Astrocyte (in vitro differentiated cells and primary cell): ENCODE data around the gene SMC1B. TPM values are rescaled to one million over a fixed set of nuclear protein-coding genes. Genes with fewer than 3 reads are reported as not detected.
"Not testable (repeated sequence)": the region's sequence is repeated elsewhere in the genome, so short reads cannot be mapped to it uniquely, and the experiment has no call there.

Source experiments
- DNase-seq: peaks from one replicate; pipeline ENCODE4 v3.0.0-alpha.2; 2010; ENCODE audit warnings: low read depth
- FAIRE-seq: peaks from 2 replicates; lab custom pipeline; 2011; peaks lifted over from hg19 to GRCh38; lab: Jason Lieb, UNC
- H2AFZ ChIP-seq: 2 replicates; pipeline ENCODE4 v1.6.0; 2012; ENCODE audit warnings: low read depth, low read length, inconsistent platforms
- H3K27ac ChIP-seq: 2 replicates; pipeline ENCODE4 v1.5.1; 2011; ENCODE audit warnings: low read depth, low read length, inconsistent platforms
- H3K27me3 ChIP-seq: 2 replicates; pipeline ENCODE4 v1.6.0; 2011; ENCODE audit warnings: low read length, inconsistent platforms; ENCODE audit not compliant: insufficient read depth
- H3K36me3 ChIP-seq: 2 replicates; pipeline ENCODE4 v1.5.1; 2011; ENCODE audit warnings: low read length, inconsistent platforms; ENCODE audit not compliant: insufficient read depth
- H3K4me1 ChIP-seq: 2 replicates; pipeline ENCODE4 v1.5.1; 2011; ENCODE audit warnings: low read length, inconsistent platforms; ENCODE audit not compliant: insufficient read depth
- H3K4me2 ChIP-seq: 2 replicates; pipeline ENCODE4 v1.6.0; 2012; ENCODE audit warnings: low read length, inconsistent platforms
- H3K4me3 ChIP-seq: 2 replicates; pipeline ENCODE4 v1.5.1; 2011; ENCODE audit warnings: low read depth, mild to moderate bottlenecking, low read length, inconsistent platforms; ENCODE audit not compliant: insufficient read depth
- H3K79me2 ChIP-seq: 2 replicates; pipeline ENCODE4 v1.6.0; 2012; ENCODE audit warnings: mild to moderate bottlenecking, low read length, inconsistent platforms; ENCODE audit not compliant: insufficient read depth
- H3K9ac ChIP-seq: 2 replicates; pipeline ENCODE4 v1.6.0; 2012; ENCODE audit warnings: mild to moderate bottlenecking, low read length, inconsistent platforms
- H3K9me3 ChIP-seq: 2 replicates; pipeline ENCODE4 v1.5.1; 2012; ENCODE audit warnings: low read depth, mild to moderate bottlenecking, low read length, inconsistent platforms; ENCODE audit not compliant: insufficient read depth
- H4K20me1 ChIP-seq: 2 replicates; pipeline ENCODE4 v1.6.0; 2012; ENCODE audit warnings: low read length, inconsistent platforms; ENCODE audit not compliant: insufficient read depth
- H3K27ac Mint-ChIP-seq: one replicate; pipeline ENCODE4 v1.8.0; 2021; ENCODE audit warnings: mild to moderate bottlenecking, mixed read lengths; ENCODE audit not compliant: unreplicated experiment
- H3K27me3 Mint-ChIP-seq: one replicate; pipeline ENCODE4 v1.8.0; 2021; ENCODE audit warnings: low read depth, mixed read lengths; ENCODE audit not compliant: unreplicated experiment
- H3K36me3 Mint-ChIP-seq: one replicate; pipeline ENCODE4 v1.8.0; 2021; ENCODE audit warnings: low read depth, mixed read lengths; ENCODE audit not compliant: unreplicated experiment
- H3K4me1 Mint-ChIP-seq: one replicate; pipeline ENCODE4 v1.8.0; 2021; ENCODE audit warnings: low read depth, mixed read lengths; ENCODE audit not compliant: unreplicated experiment
- H3K4me3 Mint-ChIP-seq: one replicate; pipeline ENCODE4 v1.8.0; 2021; ENCODE audit warnings: mild to moderate bottlenecking, moderate library complexity, mixed read lengths; ENCODE audit not compliant: unreplicated experiment
- H3K9me3 Mint-ChIP-seq: one replicate; pipeline ENCODE4 v1.8.0; 2021; ENCODE audit warnings: mild to moderate bottlenecking, mixed read lengths; ENCODE audit not compliant: unreplicated experiment
- CTCF ChIP-seq: IDR thresholded peaks from 2 replicates; pipeline ENCODE4 v1.5.1; 2011; ENCODE audit warnings: low read depth, mild to moderate bottlenecking, inconsistent platforms, low read length, moderate library complexity; ENCODE audit not compliant: insufficient read depth
- EZH2 ChIP-seq: IDR thresholded peaks from 2 replicates; pipeline ENCODE4 v1.6.1; 2012; ENCODE audit warnings: mild to moderate bottlenecking, low read length, inconsistent platforms; ENCODE audit not compliant: insufficient read depth
- total RNA-seq: library from RNA; stranded (reverse); gene quantifications from 2 replicates; pipeline ENCODE4 v1.2.1, GENCODE V29; 2021

SMC1B gene
- total RNA-seq, 1 donor from 2014 or later = not detected

GRCh38 chr22:45442116-45442515 is 28.7 kb upstream of the SMC1B start:
- H3K9me3 Mint-ChIP-seq = no peaks in the 10 kb centered on the region

GRCh38 chr22:45441138-45441537 is 27.7 kb upstream of the SMC1B start:
- DNase-seq = no peak
- Histone ChIP-seq H3K4me3 (no peak overlapping the region), H3K9ac (no peak overlapping the region), H3K4me1 (peaks cover 5% of the 10 kb centered on the region), H3K4me2 (no peak overlapping the region), H3K9me3 (no peaks in the 10 kb centered on the region), H3K27ac (no peak overlapping the region), H4K20me1 (no peaks in the 10 kb centered on the region), H2AFZ (no peak overlapping the region), H3K79me2 (no peaks in the 10 kb centered on the region), H3K36me3 (no peaks in the 10 kb centered on the region), H3K27me3 (no peaks in the 10 kb centered on the region)
- TF ChIP-seq EZH2 = no peak
- peak; percentile 53 for TF ChIP-seq CTCF
- H3K27me3 Mint-ChIP-seq = peaks cover 7% of the 10 kb centered on the region
- peaks cover 13% of the 10 kb centered on the region for H3K4me1 Mint-ChIP-seq
- H3K4me3 Mint-ChIP-seq = no peak overlapping the region
- no peak overlapping the region for H3K27ac Mint-ChIP-seq
- no peaks in the 10 kb centered on the region for H3K9me3 Mint-ChIP-seq
- H3K36me3 Mint-ChIP-seq = no peaks in the 10 kb centered on the region
- FAIRE-seq = no peak

More at GRCh38 chr22:45442116-45442515, 28.7 kb upstream of the SMC1B start:
- Mint-ChIP-seq H3K36me3 (no peaks in the 10 kb centered on the region), H3K4me1 (peaks cover 13% of the 10 kb centered on the region), H3K27me3 (peaks cover 7% of the 10 kb centered on the region), H3K4me3 (no peak overlapping the region), H3K27ac (peak overlapping the region; percentile 47)
- Histone ChIP-seq H3K79me2 (no peaks in the 10 kb centered on the region), H3K36me3 (no peaks in the 10 kb centered on the region), H3K4me3 (no peak overlapping the region), H3K9ac (no peak overlapping the region), H3K9me3 (no peaks in the 10 kb centered on the region), H4K20me1 (no peaks in the 10 kb centered on the region), H3K4me2 (no peak overlapping the region), H2AFZ (no peak overlapping the region), H3K27me3 (no peaks in the 10 kb centered on the region), H3K27ac (no peak overlapping the region), H3K4me1 (peaks cover 5% of the 10 kb centered on the region)
- no peak for FAIRE-seq
- DNase-seq = no peak
- TF ChIP-seq EZH2 (no peak), CTCF (no peak)

- H4K20me1 ChIP-seq, H3K27ac Mint-ChIP-seq, H3K27me3 Mint-ChIP-seq, H3K27me3 ChIP-seq, H3K4me2 ChIP-seq, H3K4me3 Mint-ChIP-seq, H3K36me3 ChIP-seq, H3K9ac ChIP-seq, H2AFZ ChIP-seq, H3K9me3 ChIP-seq, H3K9me3 Mint-ChIP-seq, H3K4me3 ChIP-seq, H3K4me1 ChIP-seq, FAIRE-seq, H3K36me3 Mint-ChIP-seq, H3K79me2 ChIP-seq, DNase-seq, H3K27ac ChIP-seq: not testable (repeated sequence)
- peaks cover 13% of the 10 kb centered on the region for H3K4me1 Mint-ChIP-seq
Measured at GRCh38 chr22:45440688-45441087, 27.3 kb upstream of the SMC1B start.
